GM19395 (cell line): Measurements from ENCODE around the gene SEMA4G.

Experiments
- ATAC-seq: cut with Tn5 transposase; IDR thresholded peaks from one replicate; pipeline ENCODE4 v1.9.1; 2021; ENCODE audit warnings: mild to moderate bottlenecking, moderate library complexity; ENCODE audit not compliant: unreplicated experiment

The SEMA4G gene

GRCh38 chr10:101006593-101007098, 37.3 kb downstream of the SEMA4G start:
- ATAC-seq: no peak

- no peak for ATAC-seq
Measured at GRCh38 chr10:101007099-101007711, 37.9 kb downstream of the SEMA4G start.

- no peak for ATAC-seq
Measured at GRCh38 chr10:101007915-101008822, 38.9 kb downstream of the SEMA4G start.

GRCh38 chr10:101008823-101009423, 39.6 kb downstream of the SEMA4G start:
- ATAC-seq: no peak

- no peak for ATAC-seq
Measured at GRCh38 chr10:101010329-101010728, 41.0 kb downstream of the SEMA4G start.

- no peak for ATAC-seq
Measured at GRCh38 chr10:101011517-101012423, 42.5 kb downstream of the SEMA4G start.

GRCh38 chr10:101012525-101013364, 43.4 kb downstream of the SEMA4G start:
- ATAC-seq: no peak

GRCh38 chr10:101013365-101013825, 44.1 kb downstream of the SEMA4G start:
- no peak for ATAC-seq

GRCh38 chr10:101014230-101014884, 45.1 kb downstream of the SEMA4G start:
- ATAC-seq: no peak

- ATAC-seq: no peak
Measured at GRCh38 chr10:101014966-101015581, 45.8 kb downstream of the SEMA4G start.

GRCh38 chr10:101015582-101015973, 46.3 kb downstream of the SEMA4G start:
- ATAC-seq: no peak

- ATAC-seq: no peak
Measured at GRCh38 chr10:101016814-101017213, 47.5 kb downstream of the SEMA4G start.

GRCh38 chr10:101018118-101018599, 48.9 kb downstream of the SEMA4G start:
- no peak for ATAC-seq

GRCh38 chr10:101018600-101019439, 49.5 kb downstream of the SEMA4G start:
- no peak for ATAC-seq
